ENCODE data around the gene KLHL35. TPM values are rescaled to one million over a fixed set of nuclear protein-coding genes. Genes with fewer than 3 reads are reported as not detected.

Gene KLHL35
- total RNA-seq, 1 donor from 2014 or later = 1.7 TPM

GRCh38 chr11:75461151-75461550 lies 28.1 kb upstream of the KLHL35 start:
- no peak overlapping the region for H3K27ac Mint-ChIP-seq
- no peaks in the 10 kb centered on the region for H3K27me3 Mint-ChIP-seq
- no peak for DNase-seq
- no peak overlapping the region for H3K4me3 Mint-ChIP-seq
- H3K36me3 Mint-ChIP-seq (ENCODE audit: low read depth) = no peaks in the 10 kb centered on the region
- H3K4me1 Mint-ChIP-seq = no peaks in the 10 kb centered on the region
- intact Hi-C loops (cut with micrococcal nuclease) = no loop called here
- H3K9me3 Mint-ChIP-seq = no peaks in the 10 kb centered on the region

- Mint-ChIP-seq H3K36me3 (ENCODE audit: low read depth) (no peaks in the 10 kb centered on the region), H3K27ac (no peak overlapping the region), H3K9me3 (no peaks in the 10 kb centered on the region), H3K4me3 (no peak overlapping the region), H3K27me3 (no peaks in the 10 kb centered on the region), H3K4me1 (no peaks in the 10 kb centered on the region)
- DNase-seq = no peak
- intact Hi-C loops (cut with micrococcal nuclease) = no loop called here
Measured at GRCh38 chr11:75456596-75457183, 23.7 kb upstream of the KLHL35 start.

GRCh38 chr11:75454987-75455386 lies 22.0 kb upstream of the KLHL35 start:
- DNase-seq = no peak
- Mint-ChIP-seq H3K4me1 (no peaks in the 10 kb centered on the region), H3K27ac (no peak overlapping the region), H3K9me3 (no peaks in the 10 kb centered on the region), H3K27me3 (no peaks in the 10 kb centered on the region), H3K36me3 (ENCODE audit: low read depth) (no peaks in the 10 kb centered on the region), H3K4me3 (no peak overlapping the region)
- intact Hi-C loops (cut with micrococcal nuclease) = no loop called here

- DNase-seq = no peak
- Mint-ChIP-seq H3K4me1 (no peaks in the 10 kb centered on the region), H3K27me3 (no peaks in the 10 kb centered on the region), H3K27ac (no peak overlapping the region), H3K9me3 (no peaks in the 10 kb centered on the region), H3K4me3 (no peak overlapping the region), H3K36me3 (ENCODE audit: low read depth) (no peaks in the 10 kb centered on the region)
- intact Hi-C loops (cut with micrococcal nuclease) = no loop called here
Measured at GRCh38 chr11:75453916-75454655, 21.1 kb upstream of the KLHL35 start.

GRCh38 chr11:75450826-75451821 lies 18.1 kb upstream of the KLHL35 start:
- H3K27ac Mint-ChIP-seq = no peak overlapping the region
- peak; percentile 82 for DNase-seq
- no peaks in the 10 kb centered on the region for H3K9me3 Mint-ChIP-seq
- no peaks in the 10 kb centered on the region for H3K36me3 Mint-ChIP-seq (ENCODE audit: low read depth)
- H3K27me3 Mint-ChIP-seq = no peaks in the 10 kb centered on the region
- H3K4me1 Mint-ChIP-seq = no peaks in the 10 kb centered on the region
- intact Hi-C loops (cut with micrococcal nuclease) = no loop called here
- no peak overlapping the region for H3K4me3 Mint-ChIP-seq

GRCh38 chr11:75450236-75450635 lies 17.2 kb upstream of the KLHL35 start:
- no peak overlapping the region for H3K4me3 Mint-ChIP-seq
- intact Hi-C loops (cut with micrococcal nuclease) = no loop called here
- H3K36me3 Mint-ChIP-seq (ENCODE audit: low read depth) = no peaks in the 10 kb centered on the region
- no peak for DNase-seq
- H3K27me3 Mint-ChIP-seq = peaks cover under 1% of the 10 kb centered on the region
- H3K27ac Mint-ChIP-seq = no peak overlapping the region
- H3K4me1 Mint-ChIP-seq = no peaks in the 10 kb centered on the region
- no peaks in the 10 kb centered on the region for H3K9me3 Mint-ChIP-seq

GRCh38 chr11:75449776-75450175 lies 16.8 kb upstream of the KLHL35 start:
- Mint-ChIP-seq H3K4me1 (no peaks in the 10 kb centered on the region), H3K36me3 (ENCODE audit: low read depth) (no peaks in the 10 kb centered on the region), H3K9me3 (no peaks in the 10 kb centered on the region), H3K27ac (no peak overlapping the region), H3K27me3 (peaks cover 2% of the 10 kb centered on the region), H3K4me3 (no peak overlapping the region)
- intact Hi-C loops (cut with micrococcal nuclease) = no loop called here
- DNase-seq = no peak

- peaks cover 2% of the 10 kb centered on the region for H3K27me3 Mint-ChIP-seq
- no peaks in the 10 kb centered on the region for H3K36me3 Mint-ChIP-seq (ENCODE audit: low read depth)
- DNase-seq = no peak
- no peak overlapping the region for H3K27ac Mint-ChIP-seq
- no peaks in the 10 kb centered on the region for H3K9me3 Mint-ChIP-seq
- intact Hi-C loops (cut with micrococcal nuclease) = no loop called here
- no peak overlapping the region for H3K4me3 Mint-ChIP-seq
- H3K4me1 Mint-ChIP-seq = no peaks in the 10 kb centered on the region
Measured at GRCh38 chr11:75449271-75449670, 16.3 kb upstream of the KLHL35 start.

- Mint-ChIP-seq H3K9me3 (no peaks in the 10 kb centered on the region), H3K27ac (no peak overlapping the region), H3K4me3 (no peak overlapping the region), H3K27me3 (peaks cover 2% of the 10 kb centered on the region), H3K4me1 (no peaks in the 10 kb centered on the region), H3K36me3 (ENCODE audit: low read depth) (no peaks in the 10 kb centered on the region)
- no peak for DNase-seq
- intact Hi-C loops (cut with micrococcal nuclease) = no loop called here
Measured at GRCh38 chr11:75447415-75447814, 14.4 kb upstream of the KLHL35 start.

GRCh38 chr11:75445315-75445953 lies 12.4 kb upstream of the KLHL35 start:
- Mint-ChIP-seq H3K27me3 (peaks cover 2% of the 10 kb centered on the region), H3K27ac (no peak overlapping the region), H3K9me3 (no peaks in the 10 kb centered on the region), H3K4me1 (no peaks in the 10 kb centered on the region), H3K4me3 (no peak overlapping the region), H3K36me3 (ENCODE audit: low read depth) (no peaks in the 10 kb centered on the region)
- intact Hi-C loops (cut with micrococcal nuclease) = loop anchor here (1.0 to 2.0 kb wide), 2 partner anchors 57 to 87 kb away; no protein-coding TSS in a partner anchor
- peak; percentile 92 for DNase-seq

GRCh38 chr11:75443043-75443442 lies 10.0 kb upstream of the KLHL35 start:
- intact Hi-C loops (cut with micrococcal nuclease) = no loop called here
- H3K9me3 Mint-ChIP-seq = no peaks in the 10 kb centered on the region
- DNase-seq = no peak
- H3K36me3 Mint-ChIP-seq (ENCODE audit: low read depth) = no peaks in the 10 kb centered on the region
- no peak overlapping the region for H3K4me3 Mint-ChIP-seq
- H3K27me3 Mint-ChIP-seq = peaks cover 2% of the 10 kb centered on the region
- H3K27ac Mint-ChIP-seq = no peak overlapping the region
- H3K4me1 Mint-ChIP-seq = no peaks in the 10 kb centered on the region

- no peak for DNase-seq
- no peak overlapping the region for H3K4me3 Mint-ChIP-seq
- peaks cover 2% of the 10 kb centered on the region for H3K27me3 Mint-ChIP-seq
- no peaks in the 10 kb centered on the region for H3K9me3 Mint-ChIP-seq
- H3K27ac Mint-ChIP-seq = no peak overlapping the region
- no peaks in the 10 kb centered on the region for H3K36me3 Mint-ChIP-seq (ENCODE audit: low read depth)
- intact Hi-C loops (cut with micrococcal nuclease) = no loop called here
- H3K4me1 Mint-ChIP-seq = no peaks in the 10 kb centered on the region
Measured at GRCh38 chr11:75442161-75442885, 9.3 kb upstream of the KLHL35 start.

- intact Hi-C loops (cut with micrococcal nuclease) = no loop called here
- no peak overlapping the region for H3K27ac Mint-ChIP-seq
- H3K4me1 Mint-ChIP-seq = no peaks in the 10 kb centered on the region
Measured at GRCh38 chr11:75441804-75442132, 8.8 kb upstream of the KLHL35 start.

More at GRCh38 chr11:75441804-75442132, 8.8 kb upstream of the KLHL35 start:
- peaks cover 2% of the 10 kb centered on the region for H3K27me3 Mint-ChIP-seq
- no peak for DNase-seq
- H3K4me3 Mint-ChIP-seq = no peak overlapping the region
- no peaks in the 10 kb centered on the region for H3K9me3 Mint-ChIP-seq
- H3K36me3 Mint-ChIP-seq (ENCODE audit: low read depth) = no peaks in the 10 kb centered on the region

All from activated CD4-positive, alpha-beta T cell treated with anti-CD3 and anti-CD28 coated beads, Interleukin-2, amount 10 ng/mL, durations not matched to agents 24 days and 14 days (primary cell).